H54 (cell line): ENCODE results near the gene APOE.
A peak's percentile ranks its signal among the peaks of the same experiment; 100 is the strongest.
"Not testable (repeated sequence)": the region's sequence is repeated elsewhere in the genome, so short reads cannot be mapped to it uniquely, and the experiment has no call there.

ENCODE experiments used
- DNase-seq: peaks from one replicate; pipeline ENCODE4 v3.0.0; 2011; ENCODE audit warnings: low spot score, mixed read lengths; ENCODE audit not compliant: insufficient read length
- FAIRE-seq: peaks from 3 replicates; lab custom pipeline; 2011; peaks lifted over from hg19 to GRCh38; lab: Jason Lieb, UNC
- POLR2A ChIP-seq: IDR thresholded peaks from 2 replicates; pipeline ENCODE4 v1.6.1; 2011; ENCODE audit warnings: low read depth, mild to moderate bottlenecking, low read length

Gene APOE

GRCh38 chr19:44876930-44877535 lies 28.6 kb upstream of the APOE start:
- FAIRE-seq (no peak), DNase-seq (no peak)
- TF ChIP-seq POLR2A: no peak

GRCh38 chr19:44878120-44878865 lies 27.3 kb upstream of the APOE start:
- no peak for DNase-seq
- FAIRE-seq: no peak
- TF ChIP-seq POLR2A: no peak

- FAIRE-seq (no peak), DNase-seq (no peak)
- TF ChIP-seq POLR2A: no peak
Observed at GRCh38 chr19:44879309-44880065, 26.1 kb upstream of the APOE start.

- DNase-seq (no peak), FAIRE-seq (no peak)
- TF ChIP-seq POLR2A: no peak
Observed at GRCh38 chr19:44882063-44882462, 23.5 kb upstream of the APOE start.

GRCh38 chr19:44882619-44883397 lies 22.8 kb upstream of the APOE start:
- not testable (repeated sequence) for DNase-seq, FAIRE-seq

GRCh38 chr19:44883922-44884321 lies 21.7 kb upstream of the APOE start:
- DNase-seq (no peak), FAIRE-seq (no peak)
- TF ChIP-seq POLR2A: no peak

GRCh38 chr19:44884566-44884965 lies 21.0 kb upstream of the APOE start:
- DNase-seq (no peak), FAIRE-seq (no peak)
- no peak for TF ChIP-seq POLR2A

- FAIRE-seq: no peak
- TF ChIP-seq POLR2A: no peak
- no peak for DNase-seq
Observed at GRCh38 chr19:44886141-44886540, 19.5 kb upstream of the APOE start.

GRCh38 chr19:44887648-44888047 lies 17.9 kb upstream of the APOE start:
- FAIRE-seq (no peak), DNase-seq (no peak)
- TF ChIP-seq POLR2A: no peak

- FAIRE-seq, DNase-seq: not testable (repeated sequence)
Observed at GRCh38 chr19:44888335-44888734, 17.3 kb upstream of the APOE start.

GRCh38 chr19:44889830-44890365 lies 15.7 kb upstream of the APOE start:
- TF ChIP-seq POLR2A: no peak
- DNase-seq (no peak), FAIRE-seq (no peak)

GRCh38 chr19:44890366-44891015 lies 15.1 kb upstream of the APOE start:
- DNase-seq (peak; percentile 91), FAIRE-seq (peak; percentile 94)
- peak; percentile 40 for TF ChIP-seq POLR2A
